GM12878 (cell line): Measurements from ENCODE around the gene PABPC1L. TPM values are rescaled to one million over a fixed set of nuclear protein-coding genes. Genes with fewer than 3 reads are reported as not detected.

Source experiments
- BACH1 ChIP-seq: fragments of 450-650 bp; IDR thresholded peaks from 2 replicates; pipeline ENCODE4 v1.6.1; 2017; ENCODE audit warnings: mild to moderate bottlenecking, borderline replicate concordance
- CBX3 ChIP-seq: fragments of 200-600 bp; sonication (generic); IDR thresholded peaks from 2 replicates; pipeline ENCODE4 v1.6.1; 2016; ENCODE audit warnings: low read depth, borderline replicate concordance
- EP300 ChIP-seq, 2 experiments: fragments of 150-350 bp in 1 of 2; IDR thresholded peaks; 2 replicates each; pipeline ENCODE4 v1.6.1; 2011 to 2012; ENCODE audit warnings: low read depth in 2 of 2, low read length in 2 of 2, borderline replicate concordance in 1 of 2, improper control_type of control experiment in 1 of 2, inconsistent platforms in 1 of 2; ENCODE audit not compliant: control insufficient read depth in 1 of 2
- ETV6 ChIP-seq, 2 experiments: fragments of 450-650 bp in 1 of 2; IDR thresholded peaks in 1 of 2; conservative IDR thresholded peaks in 1 of 2; 2 replicates each; pipeline ENCODE4 v1.6.1; 2014; ENCODE audit warnings: antibody characterized with exemption in 1 of 2, borderline replicate concordance in 1 of 2, low read depth in 1 of 2, mild to moderate bottlenecking in 1 of 2, moderate library complexity in 1 of 2
- FOXM1 ChIP-seq: IDR thresholded peaks from 2 replicates; pipeline ENCODE4 v1.6.1; 2012; ENCODE audit warnings: low read depth, mild to moderate bottlenecking, inconsistent platforms, low read length, moderate library complexity
- GABPA ChIP-seq: IDR thresholded peaks from 2 replicates; pipeline ENCODE4 v1.6.1; 2014; ENCODE audit warnings: antibody characterized with exemption, low read depth, mild to moderate bottlenecking, inconsistent platforms
- IKZF2 ChIP-seq, 2 experiments: fragments of 450-650 bp; IDR thresholded peaks; 2 replicates each; pipeline ENCODE4 v1.6.1; 2017; ENCODE audit warnings: mild to moderate bottlenecking in 2 of 2, moderate library complexity in 2 of 2
- MLLT1 ChIP-seq: fragments of 450-650 bp; IDR thresholded peaks from 2 replicates; pipeline ENCODE4 v1.6.1; 2016; ENCODE audit warnings: mild to moderate bottlenecking
- MTA2 ChIP-seq: fragments of 450-650 bp; IDR thresholded peaks from 2 replicates; pipeline ENCODE4 v1.6.1; 2016; ENCODE audit warnings: low read depth, mild to moderate bottlenecking, moderate library complexity
- MXI1 ChIP-seq: fragments of 150-350 bp; IDR thresholded peaks from 2 replicates; pipeline ENCODE4 v1.6.1; 2011; ENCODE audit warnings: low read depth, mild to moderate bottlenecking, inconsistent platforms, low read length, improper control_type of control experiment
- NFIC ChIP-seq: IDR thresholded peaks from 2 replicates; pipeline ENCODE4 v1.6.1; 2012; ENCODE audit warnings: low read depth, mild to moderate bottlenecking, inconsistent platforms, low read length, moderate library complexity
- NFYA ChIP-seq: IDR thresholded peaks from 2 replicates; pipeline ENCODE4 v1.6.1; 2011; ENCODE audit warnings: low read depth, mild to moderate bottlenecking, low read length, improper control_type of control experiment, borderline replicate concordance
- NR2F1 ChIP-seq: fragments of 450-650 bp; conservative IDR thresholded peaks from 2 replicates; pipeline ENCODE4 v1.6.1; 2017; ENCODE audit warnings: mild to moderate bottlenecking
- POLR2AphosphoS2 ChIP-seq: IDR thresholded peaks from 2 replicates; pipeline ENCODE4 v1.6.1; 2011; ENCODE audit warnings: low read depth, mild to moderate bottlenecking, low read length, improper control_type of control experiment, moderate library complexity
- POLR2AphosphoS5 ChIP-seq: IDR thresholded peaks from 2 replicates; pipeline ENCODE4 v1.6.1; 2011; ENCODE audit warnings: mild to moderate bottlenecking, low read length, inconsistent platforms
- POU2F2 ChIP-seq: IDR thresholded peaks from 3 replicates; pipeline ENCODE4 v1.6.1; 2011; ENCODE audit warnings: low read depth, mild to moderate bottlenecking, low read length, borderline replicate concordance
- SIN3A ChIP-seq: IDR thresholded peaks from 2 replicates; pipeline ENCODE4 v1.6.1; 2012; ENCODE audit warnings: low read depth, low read length, improper control_type of control experiment
- SMAD1 ChIP-seq: fragments of 450-650 bp; IDR thresholded peaks from 2 replicates; pipeline ENCODE4 v1.6.1; 2018; ENCODE audit warnings: mild to moderate bottlenecking, low read depth; ENCODE audit not compliant: partially characterized antibody
- SP1 ChIP-seq: IDR thresholded peaks from one replicate; pipeline ENCODE4 v1.6.1; 2011; ENCODE audit warnings: low read depth, low read length
- STAT1 ChIP-seq: fragments of 450-650 bp; conservative IDR thresholded peaks from 2 replicates; pipeline ENCODE4 v1.6.1; 2014; ENCODE audit warnings: antibody characterized with exemption, mild to moderate bottlenecking
- TCF12 ChIP-seq: IDR thresholded peaks from 2 replicates; pipeline ENCODE4 v1.6.1; 2011; ENCODE audit warnings: low read depth, mild to moderate bottlenecking, low read length
- TCF7 ChIP-seq: IDR thresholded peaks from 2 replicates; pipeline ENCODE4 v1.6.1; 2014; ENCODE audit warnings: antibody characterized with exemption, borderline replicate concordance
- WRNIP1 ChIP-seq: IDR thresholded peaks from 2 replicates; pipeline ENCODE4 v1.6.1; 2011; ENCODE audit warnings: low read depth, low read length, improper control_type of control experiment, borderline replicate concordance
- polyA plus RNA-seq, 11 experiments: library from polyadenylated mRNA; depleted of rRNA in 4 of 11; unstranded in 6 of 11; stranded (reverse) in 5 of 11; fragments of >200 nt; fragmentation: Nextera tagmentation in 4 of 11; fragmentation: Illumina TruSeq in 1 of 11; extraction: Ambion mirVana in 4 of 11; extraction: Trizol in 1 of 11; gene quantifications; 1 replicate in 1 of 11; 2 replicates in 10 of 11; pipeline versions ENCODE4 v1.2.1 to v1.2.3, GENCODE V29; 2011 to 2016; ENCODE audit warnings: inconsistent platforms in 2 of 11, missing spikeins in 2 of 11, low read depth in 1 of 11
- total RNA-seq, 4 experiments: library from RNA; depleted of rRNA in 3 of 4; stranded (reverse); fragments of >200 nt in 3 of 4; fragmentation: Illumina TruSeq in 1 of 4; extraction: Trizol in 1 of 4; gene quantifications; 2 replicates each; pipeline versions ENCODE4 v1.2.1 to v1.2.3, GENCODE V29; 2013 to 2021
- TF ChIP-seq, protein P1 (sequence below): IDR thresholded peaks from 2 replicates; pipeline ENCODE4 v1.6.1; 2011; ENCODE audit warnings: mild to moderate bottlenecking, low read depth, low read length, moderate library complexity; ENCODE audit not compliant: insufficient replicate concordance
- TF ChIP-seq, protein P2 (sequence below): fragments of 450-650 bp; IDR thresholded peaks from 2 replicates; pipeline ENCODE4 v1.6.1; 2018; ENCODE audit warnings: mild to moderate bottlenecking, low read depth, moderate library complexity; ENCODE audit not compliant: partially characterized antibody

The PABPC1L gene
- total and polyA plus RNA-seq, 10 of the 15 experiments (the other 5 are each of a cell fraction or from before 2014, with no cell fraction given) = 6.1 to 66.8 (median 11.9) TPM

DNA sequence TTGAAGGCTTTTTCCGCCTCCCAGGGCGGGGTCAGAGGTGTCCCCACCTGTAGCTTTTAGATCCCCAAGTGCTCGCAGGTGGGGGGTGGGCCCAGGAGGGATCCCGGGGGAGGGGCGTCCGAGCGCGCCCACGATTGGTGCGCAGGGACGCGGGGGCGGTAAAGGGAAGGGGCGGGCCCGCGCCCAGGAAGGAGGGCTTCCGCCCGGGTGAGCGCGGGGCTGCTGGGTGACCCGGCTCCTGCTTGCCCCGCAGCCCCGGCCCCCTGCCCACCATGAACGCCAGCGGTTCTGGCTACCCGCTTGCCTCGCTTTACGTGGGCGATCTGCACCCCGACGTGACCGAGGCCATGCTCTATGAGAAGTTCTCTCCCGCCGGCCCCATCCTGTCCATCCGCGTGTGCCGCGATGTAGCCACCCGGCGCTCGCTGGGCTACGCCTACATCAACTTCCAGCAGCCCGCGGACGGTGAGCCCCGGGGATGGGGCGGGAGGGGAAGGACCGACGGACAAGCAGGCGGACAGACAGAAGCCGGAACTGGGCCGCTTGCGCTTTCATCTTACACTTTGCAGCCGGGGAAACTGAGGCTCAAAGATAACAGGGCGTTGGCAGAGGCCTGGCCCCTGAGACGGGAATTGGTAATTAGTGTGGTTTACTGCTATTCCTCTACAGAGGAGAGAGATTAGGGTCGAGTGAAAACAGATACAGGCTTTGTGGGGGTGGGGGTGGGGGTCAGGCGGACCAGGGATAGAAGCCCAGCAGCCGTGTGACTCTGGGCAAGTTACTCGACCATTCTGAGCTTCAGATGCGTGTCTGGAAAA lies at the start of gene PABPC1L (continued):
- no peak for TF ChIP-seq ETV6 (conservative IDR thresholded peaks at IDR 0.05 in 1 of 2, IDR thresholded peaks at IDR 0.05 in 1 of 2; ENCODE audit: borderline replicate concordance in 1 of 2, low read depth in 1 of 2)
- no peak for TF ChIP-seq SMAD1
- TF ChIP-seq, protein P1, sequence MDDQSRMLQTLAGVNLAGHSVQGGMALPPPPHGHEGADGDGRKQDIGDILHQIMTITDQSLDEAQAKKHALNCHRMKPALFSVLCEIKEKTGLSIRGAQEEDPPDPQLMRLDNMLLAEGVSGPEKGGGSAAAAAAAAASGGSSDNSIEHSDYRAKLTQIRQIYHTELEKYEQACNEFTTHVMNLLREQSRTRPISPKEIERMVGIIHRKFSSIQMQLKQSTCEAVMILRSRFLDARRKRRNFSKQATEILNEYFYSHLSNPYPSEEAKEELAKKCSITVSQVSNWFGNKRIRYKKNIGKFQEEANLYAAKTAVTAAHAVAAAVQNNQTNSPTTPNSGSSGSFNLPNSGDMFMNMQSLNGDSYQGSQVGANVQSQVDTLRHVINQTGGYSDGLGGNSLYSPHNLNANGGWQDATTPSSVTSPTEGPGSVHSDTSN = no peak
- no peak for TF ChIP-seq WRNIP1
- peak; percentile 27 for TF ChIP-seq SP1
- TF ChIP-seq NFIC = no peak
- TF ChIP-seq EP300 (IDR thresholded peaks at IDR 0.05; ENCODE audit: borderline replicate concordance in 1 of 2, control insufficient read depth in 1 of 2, low read depth in 2 of 2, low read length in 2 of 2) = no peak
- no peak for TF ChIP-seq MTA2
- TF ChIP-seq POLR2AphosphoS2 = 0 out of 2 replicates have a peak, but pooled peaks have one; percentile 41
- TF ChIP-seq FOXM1 = no peak
- no peak for TF ChIP-seq NFYA
- TF ChIP-seq CBX3 = no peak
- TF ChIP-seq, protein P2, sequence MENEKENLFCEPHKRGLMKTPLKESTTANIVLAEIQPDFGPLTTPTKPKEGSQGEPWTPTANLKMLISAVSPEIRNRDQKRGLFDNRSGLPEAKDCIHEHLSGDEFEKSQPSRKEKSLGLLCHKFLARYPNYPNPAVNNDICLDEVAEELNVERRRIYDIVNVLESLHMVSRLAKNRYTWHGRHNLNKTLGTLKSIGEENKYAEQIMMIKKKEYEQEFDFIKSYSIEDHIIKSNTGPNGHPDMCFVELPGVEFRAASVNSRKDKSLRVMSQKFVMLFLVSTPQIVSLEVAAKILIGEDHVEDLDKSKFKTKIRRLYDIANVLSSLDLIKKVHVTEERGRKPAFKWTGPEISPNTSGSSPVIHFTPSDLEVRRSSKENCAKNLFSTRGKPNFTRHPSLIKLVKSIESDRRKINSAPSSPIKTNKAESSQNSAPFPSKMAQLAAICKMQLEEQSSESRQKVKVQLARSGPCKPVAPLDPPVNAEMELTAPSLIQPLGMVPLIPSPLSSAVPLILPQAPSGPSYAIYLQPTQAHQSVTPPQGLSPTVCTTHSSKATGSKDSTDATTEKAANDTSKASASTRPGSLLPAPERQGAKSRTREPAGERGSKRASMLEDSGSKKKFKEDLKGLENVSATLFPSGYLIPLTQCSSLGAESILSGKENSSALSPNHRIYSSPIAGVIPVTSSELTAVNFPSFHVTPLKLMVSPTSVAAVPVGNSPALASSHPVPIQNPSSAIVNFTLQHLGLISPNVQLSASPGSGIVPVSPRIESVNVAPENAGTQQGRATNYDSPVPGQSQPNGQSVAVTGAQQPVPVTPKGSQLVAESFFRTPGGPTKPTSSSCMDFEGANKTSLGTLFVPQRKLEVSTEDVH = no peak
- TF ChIP-seq GABPA = peak; percentile 44; the same call in 1 of the 2 replicates
- TF ChIP-seq TCF7 = no peak
- peak; percentile 51; the same call in 1 of the 2 replicates for TF ChIP-seq NR2F1
- peak; percentile 48; the same call in 1 of the 2 replicates for TF ChIP-seq POLR2AphosphoS5
- peak; percentile 77 for TF ChIP-seq BACH1
- no peak; the same call in 2 of the 3 replicates for TF ChIP-seq POU2F2
- no peak for TF ChIP-seq MLLT1
- TF ChIP-seq MXI1 = peak; percentile 56; the same call in 1 of the 2 replicates
- TF ChIP-seq IKZF2 (IDR thresholded peaks at IDR 0.05) = no peak
- TF ChIP-seq SIN3A = no peak; the same call in 1 of the 2 replicates
- TF ChIP-seq STAT1 = no peak
- no peak for TF ChIP-seq TCF12
